Measurements from ENCODE around the gene SLC6A7.

Gene SLC6A7

DNA sequence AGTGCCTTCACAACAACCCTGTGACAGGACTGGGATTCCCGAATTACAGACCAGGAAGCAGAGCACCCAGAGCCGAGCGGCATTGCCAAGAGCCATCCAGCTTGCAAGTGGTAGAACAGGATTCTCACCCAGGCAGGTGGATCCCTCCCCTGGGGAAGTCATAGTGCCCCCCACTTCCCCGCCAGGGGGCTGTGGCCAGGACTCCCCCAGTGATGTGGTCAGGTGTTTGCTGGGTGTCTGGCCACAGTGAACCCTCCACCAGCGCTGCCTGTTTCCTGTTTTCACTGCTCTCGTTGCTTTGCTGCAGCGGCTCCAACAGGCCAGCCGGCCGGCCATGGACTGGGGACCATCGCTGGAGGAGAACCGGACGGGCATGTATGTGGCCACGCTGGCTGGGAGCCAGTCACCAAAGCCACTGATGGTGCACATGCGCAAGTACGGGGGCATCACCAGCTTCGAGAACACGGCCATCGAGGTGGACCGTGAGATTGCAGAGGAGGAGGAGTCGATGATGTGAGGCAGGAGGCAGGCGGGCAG lies 19.3 kb downstream of the SLC6A7 start:
- H3K27ac ChIP-seq = no peak overlapping the region
- TF ChIP-seq, protein P1, sequence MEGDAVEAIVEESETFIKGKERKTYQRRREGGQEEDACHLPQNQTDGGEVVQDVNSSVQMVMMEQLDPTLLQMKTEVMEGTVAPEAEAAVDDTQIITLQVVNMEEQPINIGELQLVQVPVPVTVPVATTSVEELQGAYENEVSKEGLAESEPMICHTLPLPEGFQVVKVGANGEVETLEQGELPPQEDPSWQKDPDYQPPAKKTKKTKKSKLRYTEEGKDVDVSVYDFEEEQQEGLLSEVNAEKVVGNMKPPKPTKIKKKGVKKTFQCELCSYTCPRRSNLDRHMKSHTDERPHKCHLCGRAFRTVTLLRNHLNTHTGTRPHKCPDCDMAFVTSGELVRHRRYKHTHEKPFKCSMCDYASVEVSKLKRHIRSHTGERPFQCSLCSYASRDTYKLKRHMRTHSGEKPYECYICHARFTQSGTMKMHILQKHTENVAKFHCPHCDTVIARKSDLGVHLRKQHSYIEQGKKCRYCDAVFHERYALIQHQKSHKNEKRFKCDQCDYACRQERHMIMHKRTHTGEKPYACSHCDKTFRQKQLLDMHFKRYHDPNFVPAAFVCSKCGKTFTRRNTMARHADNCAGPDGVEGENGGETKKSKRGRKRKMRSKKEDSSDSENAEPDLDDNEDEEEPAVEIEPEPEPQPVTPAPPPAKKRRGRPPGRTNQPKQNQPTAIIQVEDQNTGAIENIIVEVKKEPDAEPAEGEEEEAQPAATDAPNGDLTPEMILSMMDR (IDR thresholded peaks at IDR 0.05) = no peak
- TF ChIP-seq ZFX (IDR thresholded peaks at IDR 0.05; ENCODE audit: borderline replicate concordance) = no peak

DNA sequence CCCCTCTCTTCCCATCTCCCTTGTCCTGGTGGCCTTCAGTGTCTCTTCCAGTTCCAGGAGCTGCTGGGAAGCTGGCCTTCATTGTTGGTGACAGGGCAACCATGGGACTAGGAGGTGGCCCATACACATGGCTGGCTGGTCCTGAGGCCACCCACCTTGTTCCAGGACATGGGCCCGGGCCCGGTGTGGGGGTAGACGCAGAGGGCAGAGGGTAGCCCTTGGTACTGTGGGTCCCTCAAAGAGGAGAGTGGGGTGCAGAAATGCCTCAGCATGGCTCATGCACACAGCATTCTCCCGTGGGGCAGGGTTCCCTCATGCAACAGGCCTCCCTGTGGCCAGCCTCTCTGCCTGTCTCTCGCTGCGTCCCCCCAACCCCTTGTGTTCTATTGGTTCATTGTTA lies 20.8 kb downstream of the SLC6A7 start:
- TF ChIP-seq, protein P1 (IDR thresholded peaks at IDR 0.05) = no peak
- TF ChIP-seq ZFX (IDR thresholded peaks at IDR 0.05; ENCODE audit: borderline replicate concordance) = no peak
- no peak overlapping the region for H3K27ac ChIP-seq

DNA sequence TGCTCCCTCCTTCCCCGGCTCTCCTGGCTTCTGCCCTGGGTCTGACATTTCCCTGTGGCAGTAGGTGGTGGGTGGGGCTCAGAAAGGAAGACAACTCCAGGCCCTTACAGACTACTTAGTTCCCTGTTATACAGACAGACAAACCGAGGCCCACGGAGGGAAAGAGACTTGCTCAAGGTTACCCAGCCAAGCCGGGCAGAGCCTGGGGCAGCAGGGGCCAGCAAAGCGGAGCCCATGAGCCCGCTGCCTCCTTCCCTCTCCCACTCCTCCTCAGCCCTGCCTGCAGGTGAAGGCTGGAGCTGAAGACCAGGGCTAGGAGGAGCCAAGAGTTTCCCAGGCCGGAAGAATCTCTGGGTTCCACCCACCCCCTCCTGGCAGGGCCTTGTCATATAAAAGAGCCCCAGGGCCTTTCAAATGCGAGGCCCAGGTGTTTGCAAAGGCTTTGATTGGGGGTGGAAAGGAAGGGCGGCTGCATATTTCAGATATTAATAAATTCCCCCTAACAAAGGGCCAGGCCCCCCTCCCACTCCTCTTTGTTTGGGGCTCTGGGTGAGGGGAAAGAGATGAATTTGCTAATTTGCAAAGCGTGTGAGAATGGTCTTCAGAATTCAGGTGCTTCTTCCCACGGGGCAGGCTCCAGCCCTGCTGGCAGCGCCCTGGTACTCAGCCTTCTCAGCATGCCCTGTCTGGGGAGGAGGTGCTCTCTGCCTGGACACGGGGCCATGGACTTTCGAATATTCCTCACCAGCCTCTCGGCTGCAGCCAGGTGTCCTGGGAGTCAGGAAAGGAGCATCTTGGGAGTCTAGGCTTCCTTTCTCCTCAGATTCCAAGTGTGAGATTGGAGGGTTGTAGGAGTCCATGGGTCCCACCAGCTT lies 21.5 kb downstream of the SLC6A7 start:
- TF ChIP-seq, protein P1 (IDR thresholded peaks at IDR 0.05) = no peak
- TF ChIP-seq ZFX (IDR thresholded peaks at IDR 0.05; ENCODE audit: borderline replicate concordance) = no peak
- H3K27ac ChIP-seq = no peak overlapping the region

DNA sequence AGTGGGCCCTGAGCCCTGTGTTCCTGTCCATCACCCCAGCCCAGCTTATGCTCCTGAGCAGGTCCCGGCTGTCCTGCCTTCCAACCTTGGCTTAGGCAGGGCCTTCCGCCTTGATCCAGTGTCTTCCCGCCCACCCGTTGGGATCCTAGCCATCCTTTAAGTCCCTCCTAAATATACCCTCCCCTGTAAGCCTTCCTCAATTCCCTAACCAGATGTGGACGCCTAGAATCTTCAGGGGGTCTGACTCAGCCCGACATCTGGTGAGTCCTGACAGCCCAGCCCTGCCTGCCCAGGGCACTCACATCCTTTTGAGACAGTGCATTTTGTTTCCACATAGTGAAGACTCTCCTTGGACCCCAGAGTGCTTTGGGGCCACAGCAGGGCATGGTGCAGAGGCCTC lies 23.7 kb downstream of the SLC6A7 start:
- no peak for TF ChIP-seq ZFX (IDR thresholded peaks at IDR 0.05; ENCODE audit: borderline replicate concordance)
- TF ChIP-seq, protein P1 (IDR thresholded peaks at IDR 0.05) = no peak
- no peak overlapping the region for H3K27ac ChIP-seq

DNA sequence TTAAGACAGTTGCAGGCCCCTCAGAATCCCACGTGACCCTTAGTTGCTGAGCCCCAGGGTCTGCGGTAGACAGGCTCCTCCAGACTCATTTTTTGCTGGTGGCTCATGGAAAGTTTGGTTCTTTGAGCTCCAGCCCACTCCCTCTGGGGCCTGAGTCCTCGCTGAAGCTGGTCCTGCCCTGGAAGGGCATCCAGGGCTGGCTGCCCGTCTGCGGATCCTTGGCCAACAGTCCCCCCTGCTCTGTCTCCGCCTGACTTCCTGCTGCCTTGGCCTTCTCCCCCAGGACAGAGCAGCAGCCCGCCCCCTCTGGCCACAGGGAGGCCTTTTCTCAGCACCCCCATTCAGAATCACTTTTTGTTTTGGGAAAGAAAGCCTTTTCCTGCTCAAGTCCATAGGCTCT lies 24.4 kb downstream of the SLC6A7 start:
- no peak overlapping the region for H3K27ac ChIP-seq
- TF ChIP-seq, protein P1 (IDR thresholded peaks at IDR 0.05) = no peak
- no peak for TF ChIP-seq ZFX (IDR thresholded peaks at IDR 0.05; ENCODE audit: borderline replicate concordance)

DNA sequence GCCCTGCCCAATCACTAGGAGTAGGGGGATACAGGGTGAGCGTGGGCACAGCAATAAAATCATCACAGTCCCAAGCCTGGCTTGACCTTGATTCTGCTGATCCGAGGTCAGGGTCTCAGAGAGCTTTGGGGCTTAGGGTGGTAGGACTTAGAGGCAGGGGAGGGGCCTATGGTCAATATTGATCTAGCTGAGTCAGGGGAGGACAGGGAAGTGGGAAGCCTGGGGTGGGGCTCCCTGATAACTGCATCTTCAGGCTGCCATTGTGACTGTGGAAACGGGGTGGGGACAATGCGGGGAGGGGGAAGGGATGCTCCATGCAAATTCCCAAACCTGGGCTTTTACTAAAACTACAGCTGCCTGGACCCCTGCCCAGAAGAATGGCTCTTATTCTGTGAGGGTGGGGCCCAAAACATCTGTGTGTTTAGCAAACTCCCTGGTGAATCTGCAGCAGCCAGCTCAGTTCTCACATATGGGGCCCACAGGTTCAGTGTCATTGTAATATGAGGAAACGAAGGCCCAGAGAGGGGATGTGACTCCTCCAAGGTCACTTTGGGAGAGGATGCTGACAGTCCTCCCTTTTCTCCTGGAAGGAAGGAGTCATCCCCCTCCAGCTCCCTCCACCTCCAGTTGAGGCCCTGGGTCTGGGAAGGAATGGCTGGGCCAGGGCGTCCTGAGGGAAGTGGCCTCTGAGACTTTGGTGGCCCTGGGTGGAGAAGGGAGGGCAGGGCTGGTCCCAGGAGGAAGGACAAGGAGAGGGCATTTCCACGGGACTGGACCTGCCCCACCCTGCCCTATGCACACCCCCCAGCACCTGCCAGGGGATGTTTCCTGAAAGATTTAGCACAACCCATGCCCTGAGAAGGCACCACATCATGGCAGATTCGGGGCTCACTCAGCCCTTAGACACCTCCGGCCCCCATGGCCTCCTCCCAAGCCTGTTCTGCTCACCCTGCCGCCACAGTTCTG lies 26.4 kb downstream of the SLC6A7 start:
- TF ChIP-seq, protein P1 (IDR thresholded peaks at IDR 0.05) = no peak
- no peak for TF ChIP-seq ZFX (IDR thresholded peaks at IDR 0.05; ENCODE audit: borderline replicate concordance)
- H3K27ac ChIP-seq = no peak overlapping the region

Measured in 22Rv1 (cell line).